HG02763 (cell line): ENCODE data around the gene ZSCAN2.
"Not testable (repeated sequence)": the region's sequence is repeated elsewhere in the genome, so short reads cannot be mapped to it uniquely, and the experiment has no call there.

Source experiments
- ATAC-seq: cut with Tn5 transposase; IDR thresholded peaks from one replicate; pipeline ENCODE4 v1.9.1; 2021; ENCODE audit warnings: mild to moderate bottlenecking, moderate library complexity; ENCODE audit not compliant: unreplicated experiment

ZSCAN2 gene

DNA sequence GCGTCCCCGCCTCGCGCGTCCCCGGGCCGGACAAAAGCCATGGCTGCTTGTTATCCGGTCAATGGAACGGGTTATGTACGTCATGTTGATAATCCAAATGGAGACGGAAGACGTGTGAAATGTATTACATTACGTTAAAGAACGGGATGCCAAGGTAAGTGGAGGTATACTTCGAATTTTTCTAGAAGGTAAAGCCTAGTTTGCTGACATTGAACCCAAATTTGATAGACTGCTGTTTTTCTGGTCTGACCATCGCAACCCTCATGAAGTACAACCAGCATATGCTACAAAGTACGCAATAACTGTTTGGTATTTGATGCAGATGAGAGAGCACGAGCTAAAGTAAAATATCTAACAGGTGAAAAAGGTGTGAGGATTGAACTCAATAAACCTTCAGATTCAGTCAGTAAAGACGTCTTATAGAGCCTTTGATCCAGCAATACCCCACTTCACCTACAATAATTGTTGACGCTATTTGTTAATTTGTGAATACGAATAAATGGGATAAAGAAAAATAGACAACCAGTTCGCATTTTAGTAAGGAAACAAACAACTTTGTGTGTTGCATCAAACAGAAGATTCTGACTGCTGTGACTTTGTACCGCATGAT is 33.5 kb downstream of the ZSCAN2 start:
- ATAC-seq = no peak

DNA sequence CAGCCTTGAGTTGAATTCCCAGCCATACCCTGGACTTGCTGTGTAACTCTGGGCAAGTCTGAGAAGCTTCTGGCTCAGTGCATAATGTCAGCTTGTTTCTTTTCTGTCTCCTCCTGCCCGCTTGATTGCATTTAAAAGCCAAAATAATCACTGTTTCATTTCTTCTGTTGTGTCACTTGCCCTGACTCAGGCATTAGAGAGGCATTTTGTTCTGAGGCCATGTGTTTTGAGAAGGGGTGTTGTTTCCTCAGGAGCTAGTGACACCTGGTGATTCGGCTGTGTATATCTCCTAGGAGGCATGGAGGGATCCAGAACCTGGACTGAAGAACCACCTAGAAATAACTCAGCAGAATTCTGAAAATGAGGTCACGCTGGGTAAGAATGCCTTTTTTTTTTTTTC is 37.3 kb downstream of the ZSCAN2 start:
- no peak for ATAC-seq

DNA sequence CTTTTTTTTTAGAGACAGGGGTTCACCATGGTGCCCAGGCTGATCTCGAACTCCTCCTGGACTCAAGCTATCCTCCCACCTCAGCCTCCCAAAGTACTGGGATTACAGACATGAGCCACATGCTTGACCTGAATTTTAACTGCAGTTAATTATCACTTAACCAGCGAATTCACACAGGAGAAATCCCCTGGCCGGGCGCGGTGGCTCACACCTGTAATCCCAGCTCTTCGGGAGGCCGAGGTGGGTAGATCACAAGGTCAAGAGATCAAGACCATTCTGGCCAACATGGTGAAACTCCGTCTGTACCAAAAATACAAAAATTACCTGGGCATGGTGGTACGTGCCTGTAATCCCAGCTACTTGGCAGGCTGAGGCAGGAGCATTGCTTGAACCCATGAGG is 41.1 kb downstream of the ZSCAN2 start:
- ATAC-seq = not testable (repeated sequence)

DNA sequence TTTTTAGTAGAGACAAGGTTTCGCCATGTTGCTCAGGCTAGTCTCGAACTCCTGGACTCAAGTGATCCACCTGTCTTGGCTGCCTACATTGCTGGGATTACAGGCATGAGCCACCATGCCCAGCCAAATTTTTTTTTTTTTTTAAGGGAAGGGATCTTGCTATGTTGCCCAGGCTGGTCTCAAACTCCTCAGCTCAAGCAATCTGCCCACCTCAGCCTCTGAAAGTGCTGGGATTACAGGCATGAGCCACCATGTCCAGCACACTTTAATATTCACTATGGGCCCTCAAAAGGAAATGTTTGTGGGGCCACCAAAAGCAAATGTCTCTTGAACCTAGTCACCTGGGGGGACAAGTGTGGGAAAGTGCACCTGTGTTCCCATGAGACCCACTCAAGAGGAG is 41.8 kb downstream of the ZSCAN2 start:
- not testable (repeated sequence) for ATAC-seq

DNA sequence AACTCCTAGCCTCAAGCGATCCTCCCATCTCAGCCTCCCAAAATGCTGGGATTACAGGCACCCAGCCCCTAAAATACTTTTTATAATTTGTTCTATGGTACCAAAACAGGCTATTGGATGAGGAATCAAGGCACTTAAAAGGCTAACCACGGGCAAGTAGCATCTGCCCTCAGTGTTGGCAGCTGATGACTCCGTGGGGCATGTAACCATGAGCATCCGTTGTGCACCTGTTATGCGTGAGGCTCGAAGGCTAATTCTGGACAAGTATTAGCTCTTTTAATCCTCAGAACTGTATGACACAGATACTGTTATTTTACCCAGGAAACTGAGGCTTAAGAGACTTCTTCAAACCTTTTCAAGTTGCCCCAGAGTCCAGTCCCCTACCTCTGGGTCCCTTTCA is 43.0 kb downstream of the ZSCAN2 start:
- no peak for ATAC-seq

GRCh38 chr15:84645496-84645895 is 44.7 kb downstream of the ZSCAN2 start:
- no peak for ATAC-seq

DNA sequence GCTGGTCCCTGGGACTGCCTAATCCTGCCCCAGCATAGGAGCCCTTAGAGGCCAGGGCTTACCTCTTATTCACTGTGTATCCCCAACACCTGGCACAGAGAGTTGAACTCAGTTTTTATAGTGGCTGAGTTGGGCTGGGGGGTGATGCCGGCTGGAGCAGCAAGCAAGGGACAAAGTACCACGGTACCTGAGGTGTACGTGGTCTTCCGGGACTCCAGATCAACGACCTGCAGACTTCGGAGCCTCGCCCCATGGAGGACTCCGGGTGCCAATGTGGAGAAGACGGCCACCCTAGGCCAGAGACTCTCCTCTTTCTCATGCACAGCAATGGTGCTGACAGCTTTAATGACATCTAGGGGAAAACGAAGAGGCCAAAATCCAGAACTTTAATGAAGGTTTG is 45.2 kb downstream of the ZSCAN2 start:
- ATAC-seq = no peak

GRCh38 chr15:84647726-84648125 is 46.9 kb downstream of the ZSCAN2 start:
- ATAC-seq = no peak

- ATAC-seq = no peak
Measured at GRCh38 chr15:84648539-84648938, 47.7 kb downstream of the ZSCAN2 start.

- ATAC-seq = no peak
Measured at GRCh38 chr15:84649706-84650105, 48.9 kb downstream of the ZSCAN2 start.

GRCh38 chr15:84653584-84653909 is 52.7 kb downstream of the ZSCAN2 start:
- no peak for ATAC-seq

DNA sequence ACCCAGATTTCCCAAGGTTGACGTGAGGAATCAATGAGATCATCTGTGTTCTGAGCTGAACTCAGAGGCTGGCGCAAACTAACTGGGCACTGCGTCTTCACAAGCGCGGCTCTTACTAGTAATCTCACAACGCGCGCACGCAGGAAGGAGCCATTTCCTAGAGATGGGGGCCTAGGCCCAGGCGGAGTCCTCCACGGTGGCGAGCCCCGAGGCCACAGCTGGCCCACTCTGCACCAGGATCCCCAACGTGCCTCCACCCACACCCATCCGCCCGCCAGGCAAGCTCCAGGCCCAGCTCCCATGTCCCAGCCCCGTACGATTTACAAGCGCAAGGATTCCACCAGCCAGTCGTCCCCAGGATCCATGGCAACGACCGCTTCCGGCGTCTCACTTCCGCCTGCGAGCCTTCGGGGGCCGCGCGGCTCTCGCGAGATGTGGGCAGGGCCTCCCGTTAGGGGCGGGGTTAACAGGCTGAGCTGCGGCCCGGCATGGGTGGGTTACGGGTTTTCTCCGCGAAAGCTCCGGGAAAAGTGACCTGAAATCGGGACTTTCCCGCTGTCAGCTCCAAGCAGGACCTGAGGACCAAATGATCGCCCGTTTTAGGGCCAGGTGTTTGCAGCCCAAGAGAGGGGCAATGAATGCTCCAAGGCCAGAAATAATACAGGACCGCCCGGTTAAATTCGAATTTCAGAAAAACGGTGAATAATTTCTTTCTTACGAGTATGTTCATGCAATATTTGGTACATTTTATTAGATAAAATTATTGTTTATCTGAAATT is 53.3 kb downstream of the ZSCAN2 start, which contains the start of gene WDR73:
WDR73 (minus strand) TSS at position 374 of the 779 bp plus-strand sequence; CDS start at position 365, 9 bp downstream.
- peak; percentile 78 for ATAC-seq

DNA sequence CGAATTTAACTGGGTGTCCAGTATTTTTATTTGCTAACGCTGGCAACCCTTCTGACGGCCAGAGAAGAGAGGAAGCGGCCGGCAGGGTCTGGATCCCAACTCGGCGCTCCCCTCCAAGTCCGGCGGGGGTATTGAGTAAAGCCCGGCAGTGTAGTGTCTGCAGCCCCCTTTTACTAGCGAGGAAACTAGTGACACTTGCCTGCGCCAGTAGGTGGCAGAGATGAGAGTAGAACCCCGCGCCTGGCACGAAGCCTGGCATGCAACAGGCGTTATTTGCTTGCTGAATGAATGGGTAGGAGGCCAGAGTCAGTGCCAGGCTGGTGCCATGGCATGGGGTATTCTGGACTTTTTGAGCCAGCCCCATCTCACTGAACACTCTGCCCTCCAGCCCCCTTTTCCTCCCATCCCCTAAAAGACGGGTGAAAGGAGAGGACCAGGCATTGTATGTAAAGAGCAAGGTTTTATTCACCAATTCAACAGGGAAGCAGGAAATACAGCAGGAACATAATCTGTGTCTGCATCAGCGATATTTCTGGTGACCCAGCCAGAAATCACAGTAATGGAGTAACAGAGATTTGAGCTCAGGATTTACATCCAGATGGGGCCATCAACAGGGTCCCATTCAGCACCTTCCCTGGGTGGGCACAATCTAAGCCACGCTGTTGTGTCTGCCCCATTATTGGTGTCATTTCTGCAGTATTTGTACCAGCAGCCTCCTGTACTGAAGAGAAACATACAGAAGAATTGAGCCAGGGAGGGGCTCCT is 54.1 kb downstream of the ZSCAN2 start:
- no peak for ATAC-seq

- no peak for ATAC-seq
Measured at GRCh38 chr15:84656972-84657371, 56.2 kb downstream of the ZSCAN2 start.

DNA sequence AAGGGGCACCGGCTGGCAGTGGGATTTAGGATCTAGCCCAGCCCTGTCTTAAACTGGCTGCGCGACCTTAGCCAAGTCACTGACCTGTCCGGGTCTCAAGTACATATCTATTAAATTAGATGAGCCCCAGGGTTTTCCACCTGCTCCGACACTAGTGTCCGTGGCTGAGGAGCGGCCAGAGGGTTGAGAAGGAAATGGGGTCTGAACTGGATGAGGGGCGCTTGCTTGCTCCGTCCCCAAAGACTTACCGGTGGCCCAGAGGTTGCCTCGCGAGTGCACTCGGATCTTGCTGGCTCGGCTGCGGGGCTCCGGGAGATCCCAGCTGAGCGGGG is 56.9 kb downstream of the ZSCAN2 start:
- ATAC-seq = no peak

- ATAC-seq = peak; percentile 65
Measured at GRCh38 chr15:84658080-84658787, 57.4 kb downstream of the ZSCAN2 start, which contains the start of gene NMB. Gene NMB, minus strand, starts transcription at chr15:84658199. Its CDS starts 47 bp downstream, at chr15:84658152.

DNA sequence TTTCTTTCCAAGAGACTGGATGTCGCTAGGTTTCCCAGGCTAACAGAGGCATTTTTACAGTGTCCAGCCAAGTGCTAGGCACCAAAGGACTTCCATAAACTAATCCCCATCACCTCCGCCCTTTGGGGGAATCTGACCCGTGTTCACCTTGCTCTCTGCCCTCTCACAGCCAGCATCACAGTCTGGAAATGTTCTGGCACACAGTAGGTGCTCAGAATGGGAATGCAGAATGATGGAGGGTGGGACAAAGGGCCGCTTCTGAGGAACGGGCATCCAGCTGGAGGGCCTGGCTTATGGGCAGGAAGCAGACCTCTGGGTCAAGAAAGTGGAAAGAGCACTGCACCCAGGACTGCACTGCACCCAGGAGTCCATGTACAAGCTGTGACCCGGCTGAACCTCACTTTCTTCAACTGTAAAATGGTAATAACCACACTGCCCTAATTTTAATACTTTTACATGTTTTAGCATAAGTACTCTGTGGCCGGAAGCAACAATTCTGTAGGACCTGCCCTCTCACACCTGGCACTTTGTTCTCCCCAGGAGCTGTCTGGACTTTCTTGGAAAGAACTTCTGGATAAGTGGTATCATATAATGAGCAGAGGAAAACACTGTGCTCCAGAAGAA is 58.1 kb downstream of the ZSCAN2 start:
- no peak for ATAC-seq

GRCh38 chr15:84659904-84660781 is 59.3 kb downstream of the ZSCAN2 start:
- ATAC-seq = no peak

DNA sequence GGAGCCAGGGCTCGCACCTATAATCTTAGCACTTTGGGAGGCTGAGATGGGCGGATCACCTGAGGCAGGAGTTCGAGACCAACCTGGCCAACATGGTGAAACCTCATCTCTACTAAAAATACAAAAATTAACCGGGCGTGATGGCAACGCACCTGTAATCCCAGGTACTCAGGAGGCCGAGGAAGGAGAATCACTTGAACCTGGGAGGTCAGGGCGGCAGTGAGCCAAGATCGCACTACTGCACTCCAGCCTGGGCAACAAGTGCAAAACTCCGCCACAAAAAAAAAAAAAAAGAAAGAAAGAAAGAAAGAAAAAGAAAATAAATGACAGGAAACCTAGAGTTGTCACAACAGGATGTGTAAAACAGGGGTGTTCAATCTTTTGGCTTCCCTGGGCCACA is 60.2 kb downstream of the ZSCAN2 start:
- ATAC-seq = no peak

- ATAC-seq = no peak
Measured at GRCh38 chr15:84666373-84666772, 65.6 kb downstream of the ZSCAN2 start.
